HG03469 (cell line): ENCODE measurements around the gene ZNF789.
A peak's percentile ranks its signal among the peaks of the same experiment; 100 is the strongest.

Source experiments
- ATAC-seq: cut with Tn5 transposase; IDR thresholded peaks from one replicate; pipeline ENCODE4 v1.9.1; 2021; ENCODE audit warnings: mild to moderate bottlenecking, moderate library complexity, moderate number of reproducible peaks; ENCODE audit not compliant: unreplicated experiment

Gene ZNF789

GRCh38 chr7:99457650-99458493 is 14.8 kb upstream of the ZNF789 start:
- no peak for ATAC-seq

GRCh38 chr7:99459087-99459486 is 13.6 kb upstream of the ZNF789 start:
- ATAC-seq, result no peak

GRCh38 chr7:99460651-99461050 is 12.0 kb upstream of the ZNF789 start:
- no peak for ATAC-seq

GRCh38 chr7:99461221-99461620 is 11.5 kb upstream of the ZNF789 start:
- no peak for ATAC-seq

GRCh38 chr7:99465421-99465768 is 7.3 kb upstream of the ZNF789 start:
- ATAC-seq, result no peak

- no peak for ATAC-seq
Measured at GRCh38 chr7:99468336-99468918, 4.3 kb upstream of the ZNF789 start.

GRCh38 chr7:99469381-99470065 is 3.2 kb upstream of the ZNF789 start:
- ATAC-seq, result no peak

- ATAC-seq, result no peak
Measured at GRCh38 chr7:99473315-99473596, 566 bp downstream of the ZNF789 start.

GRCh38 chr7:99476107-99476506 is 3.4 kb downstream of the ZNF789 start:
- no peak for ATAC-seq

GRCh38 chr7:99478464-99479440 is 6.1 kb downstream of the ZNF789 start:
- ATAC-seq, result no peak

GRCh38 chr7:99485094-99485493 is 12.4 kb downstream of the ZNF789 start:
- ATAC-seq, result no peak

GRCh38 chr7:99489235-99489634 is 16.5 kb downstream of the ZNF789 start:
- no peak for ATAC-seq

- no peak for ATAC-seq
Measured at GRCh38 chr7:99490878-99491277, 18.2 kb downstream of the ZNF789 start.

- no peak for ATAC-seq
Measured at GRCh38 chr7:99493823-99494222, 21.1 kb downstream of the ZNF789 start.

- no peak for ATAC-seq
Measured at GRCh38 chr7:99497766-99498545, 25.3 kb downstream of the ZNF789 start.

- ATAC-seq, result no peak
Measured at GRCh38 chr7:99498546-99498944, 25.9 kb downstream of the ZNF789 start.

GRCh38 chr7:99499371-99499720 is 26.7 kb downstream of the ZNF789 start:
- peak; percentile 5 for ATAC-seq

- ATAC-seq, result peak; percentile 32
Measured at GRCh38 chr7:99499721-99500636, 27.3 kb downstream of the ZNF789 start, which contains the start of gene ZNF394. Gene ZNF394, minus strand, starts transcription at chr7:99500281. Its CDS starts 188 bp downstream, at chr7:99500093.

GRCh38 chr7:99500637-99501009 is 27.9 kb downstream of the ZNF789 start:
- no peak for ATAC-seq
